ENCODE results near the gene NKD2.

- no peak for TF ChIP-seq REST (IDR thresholded peaks at IDR 0.05; ENCODE audit: insufficient read depth in 1 of 2, low read depth in 2 of 2, low read length in 2 of 2)
- TF ChIP-seq SIN3A (IDR thresholded peaks at IDR 0.05; ENCODE audit: borderline replicate concordance, insufficient read depth, low read length): no peak
- no peak for TF ChIP-seq POLR2AphosphoS5 (IDR thresholded peaks at IDR 0.05; ENCODE audit: low read depth, low read length)
- no peak for TF ChIP-seq TAF1 (IDR thresholded peaks at IDR 0.05; ENCODE audit: borderline replicate concordance, insufficient read depth, low read length)
- no peak for TF ChIP-seq FOXP2 (optimal IDR thresholded peaks at IDR 0.05; ENCODE audit: borderline replicate concordance, extremely low read depth, extremely low read length, insufficient read depth)
Observed at GRCh38 chr5:1027631-1028441, 19.2 kb downstream of the NKD2 start.

Measured in PFSK-1 (cell line).